AG09319 (cell line): Measurements from ENCODE around the gene CCR6.

Experiments used
- DNase-seq: peaks from one replicate; pipeline ENCODE4 v3.0.0-alpha.2; 2010; ENCODE audit warnings: low read depth; ENCODE audit errors: extremely low read depth
- CTCF ChIP-seq: IDR thresholded peaks from 2 replicates; pipeline ENCODE4 v1.5.1; 2011; ENCODE audit warnings: low read depth, mild to moderate bottlenecking, inconsistent platforms, low read length, moderate library complexity

CCR6 gene

GRCh38 chr6:167116109-167116837 lies 6.6 kb upstream of the CCR6 start:
- no peak for DNase-seq

GRCh38 chr6:167116838-167117228 lies 6.1 kb upstream of the CCR6 start:
- no peak for DNase-seq
- TF ChIP-seq CTCF = no peak

More at GRCh38 chr6:167116109-167116837, 6.6 kb upstream of the CCR6 start:
- no peak for TF ChIP-seq CTCF

GRCh38 chr6:167118006-167118405 lies 4.9 kb upstream of the CCR6 start:
- no peak for TF ChIP-seq CTCF
- no peak for DNase-seq

GRCh38 chr6:167118839-167119238 lies 4.1 kb upstream of the CCR6 start:
- no peak for TF ChIP-seq CTCF
- DNase-seq = no peak

- TF ChIP-seq CTCF = no peak
- DNase-seq = no peak
Measured at GRCh38 chr6:167119670-167120582, 3.0 kb upstream of the CCR6 start.

- TF ChIP-seq CTCF = no peak
- DNase-seq = no peak
Measured at GRCh38 chr6:167120583-167120903, 2.4 kb upstream of the CCR6 start.

- DNase-seq = no peak
- TF ChIP-seq CTCF = no peak
Measured at GRCh38 chr6:167121335-167121841, 1.5 kb upstream of the CCR6 start.
